H1 (cell line): ENCODE measurements around the gene YIPF3. TPM values are rescaled to one million over a fixed set of nuclear protein-coding genes. Genes with fewer than 3 reads are reported as not detected.

Source experiments
- CBX8 ChIP-seq: fragments of 300-800, 300-1000 bp; sonication (generic); IDR thresholded peaks from 2 replicates; pipeline ENCODE4 v1.7.1; 2016; ENCODE audit warnings: low read depth, low read length, borderline replicate concordance
- CHD1 ChIP-seq: IDR thresholded peaks from 2 replicates; pipeline ENCODE4 v1.6.1; 2012; ENCODE audit warnings: low read depth, low read length, improper control_type of control experiment
- CHD2 ChIP-seq: IDR thresholded peaks from 2 replicates; pipeline ENCODE4 v1.6.1; 2012; ENCODE audit warnings: low read length, improper control_type of control experiment
- CREB1 ChIP-seq: IDR thresholded peaks from 2 replicates; pipeline ENCODE4 v1.6.1; 2012; ENCODE audit warnings: inconsistent platforms
- GABPA ChIP-seq: IDR thresholded peaks from 2 replicates; pipeline ENCODE4 v1.6.1; 2011; ENCODE audit warnings: mild to moderate bottlenecking, low read length, moderate library complexity, borderline replicate concordance; ENCODE audit not compliant: insufficient read depth
- KDM4A ChIP-seq: IDR thresholded peaks from one replicate; pipeline ENCODE4 v1.7.1; 2012; ENCODE audit warnings: low read depth, mild to moderate bottlenecking, moderate library complexity, low read length, inconsistent platforms; ENCODE audit not compliant: severe bottlenecking
- YY1 ChIP-seq: IDR thresholded peaks from 2 replicates; pipeline ENCODE4 v1.6.1; 2011; ENCODE audit warnings: low read depth, mild to moderate bottlenecking, low read length
- polyA plus RNA-seq, 7 experiments: library from polyadenylated mRNA; depleted of rRNA in 3 of 7; stranded (reverse) in 5 of 7; unstranded in 2 of 7; fragments of >200 nt in 5 of 7; fragments of 200-250 nt in 2 of 7; gene quantifications; 1 replicate in 5 of 7; 2 replicates in 1 of 7; 4 replicates in 1 of 7; pipeline versions ENCODE4 v1.2.1 to v1.2.3, GENCODE V29; 2011 to 2013; ENCODE audit warnings: missing spikeins in 2 of 7, mixed read lengths in 2 of 7
- total RNA-seq: library from RNA; stranded (reverse); fragmentation: NEBNext Ultra II Directional; extraction: Animal tissue kit (Norgen Biotek cat#: 25700); gene quantifications from 2 replicates; pipeline ENCODE4 v1.2.1, GENCODE V29; 2021

The YIPF3 gene
- total and polyA plus RNA-seq, 2 of the 8 experiments (the other 6 are each of a cell fraction or from before 2014, with no cell fraction given), result 77.2 to 225 TPM

GRCh38 chr6:43475516-43475915, 41.2 kb downstream of the YIPF3 start (continued):
- TF ChIP-seq YY1 (no peak), CBX8 (no peak), CREB1 (no peak), GABPA (no peak), KDM4A (no peak), CHD1 (no peak), CHD2 (no peak)
